Naive thymus-derived CD8-positive, alpha-beta T cell (primary cell): ENCODE measurements around the gene SARM1. TPM values are rescaled to one million over a fixed set of nuclear protein-coding genes. Genes with fewer than 3 reads are reported as not detected.
"Not testable (repeated sequence)": the region's sequence is repeated elsewhere in the genome, so short reads cannot be mapped to it uniquely, and the experiment has no call there.

ENCODE experiments used
- ATAC-seq, 2 donors: fragments of 150-1000 bp; cut with Tn5 transposase in 1 of 2; sonication (Bioruptor Pico), chemical (Tn5 transposase) in 1 of 2; 1 replicate in 1 of 2; 2 replicates in 1 of 2; pipeline ENCODE4 v1.10.0; 2021; ENCODE audit warnings: mild to moderate bottlenecking in 2 of 2, moderate library complexity in 2 of 2
- POLR2A ChIA-PET: fragments of 350-600 bp; sonication (Branson Sonifier 250); formaldehyde crosslinking; loops from one replicate; lab custom pipeline; 2021; ENCODE audit warnings: antibody characterized with exemption; lab: Charles Lee
- DNase-seq, 10 donors: peaks; one replicate each; pipeline versions ENCODE4 v3.0.0 to v3.0.0-alpha.2; 2020 to 2022
- H3K27ac Mint-ChIP-seq, 10 donors: one replicate each; pipeline ENCODE4 v1.8.0; 2020 to 2022; ENCODE audit warnings: mild to moderate bottlenecking in 10 of 10, mixed read lengths in 10 of 10, moderate library complexity in 4 of 10, inconsistent platforms in 1 of 10
- H3K27me3 Mint-ChIP-seq, 5 donors: one replicate each; pipeline ENCODE4 v1.8.0; 2021 to 2022; ENCODE audit warnings: mixed read lengths in 5 of 5
- H3K36me3 Mint-ChIP-seq, 3 donors: one replicate each; pipeline ENCODE4 v1.8.0; 2020 to 2022; ENCODE audit warnings: mixed read lengths in 3 of 3, mild to moderate bottlenecking in 2 of 3, inconsistent platforms in 1 of 3
- H3K4me1 Mint-ChIP-seq, 4 donors: one replicate each; pipeline ENCODE4 v1.8.0; 2021 to 2022; ENCODE audit warnings: mixed read lengths in 4 of 4
- H3K4me3 Mint-ChIP-seq, 10 donors: one replicate each; pipeline ENCODE4 v1.8.0; 2020 to 2022; ENCODE audit warnings: mild to moderate bottlenecking in 10 of 10, mixed read lengths in 10 of 10, moderate library complexity in 6 of 10, inconsistent platforms in 1 of 10
- H3K9me3 Mint-ChIP-seq, 9 donors: one replicate each; pipeline ENCODE4 v1.8.0; 2020 to 2022; ENCODE audit warnings: mixed read lengths in 9 of 9, mild to moderate bottlenecking in 3 of 9, inconsistent platforms in 1 of 9, moderate library complexity in 1 of 9
- polyA plus RNA-seq, 3 donors: library from polyadenylated mRNA; unstranded; fragments of 300-500 nt; fragmentation: Illumina TruSeq; gene quantifications; one replicate each; pipeline ENCODE4 v1.2.3, GENCODE V29; 2021
- total RNA-seq, 8 experiments: library from RNA in 2 of 8; stranded (reverse) in 2 of 8; gene quantifications; one replicate each; pipeline ENCODE4 v1.2.3 and lab custom pipeline; 2021 to 2026

SARM1 gene
- total and polyA plus RNA-seq, 5 experiments from 2014 or later: 5.3 to 33.2 (median 8.4) TPM

DNA sequence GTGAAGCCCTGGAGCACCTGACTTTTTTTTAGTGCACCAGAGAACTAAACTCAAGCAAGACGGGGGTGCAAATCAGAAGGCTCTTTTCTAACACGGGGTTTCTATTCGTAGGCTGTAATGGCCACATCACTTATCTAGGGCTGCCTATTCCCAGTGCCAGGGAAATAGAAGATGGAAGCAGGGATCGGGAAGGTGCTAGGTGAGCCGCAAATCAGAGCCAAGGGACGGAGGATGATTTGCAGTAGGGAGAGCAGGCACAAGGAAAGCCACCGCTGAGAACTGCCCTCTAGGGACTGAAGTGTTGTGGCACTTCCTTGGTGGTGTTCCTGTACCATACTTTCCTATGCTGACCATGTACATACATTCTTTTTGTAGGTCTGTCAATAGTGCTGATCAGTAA lies 42.3 kb downstream of the SARM1 start:
- Mint-ChIP-seq H3K36me3 (no peaks in the 10 kb centered on the region), H3K4me3 (no peak overlapping the region), H3K27ac (peak overlapping the region in 1 of 10 donors; percentile 65), H3K27me3 (peaks cover 0 to 13% (median 6%) of the 10 kb centered on the region in 5 donors), H3K9me3 (no peaks in the 10 kb centered on the region), H3K4me1 (peaks cover 0 to 8% (median 5%) of the 10 kb centered on the region in 4 donors)
- no peak for DNase-seq
- ATAC-seq: no peak
- POLR2A ChIA-PET: no interaction called here

DNA sequence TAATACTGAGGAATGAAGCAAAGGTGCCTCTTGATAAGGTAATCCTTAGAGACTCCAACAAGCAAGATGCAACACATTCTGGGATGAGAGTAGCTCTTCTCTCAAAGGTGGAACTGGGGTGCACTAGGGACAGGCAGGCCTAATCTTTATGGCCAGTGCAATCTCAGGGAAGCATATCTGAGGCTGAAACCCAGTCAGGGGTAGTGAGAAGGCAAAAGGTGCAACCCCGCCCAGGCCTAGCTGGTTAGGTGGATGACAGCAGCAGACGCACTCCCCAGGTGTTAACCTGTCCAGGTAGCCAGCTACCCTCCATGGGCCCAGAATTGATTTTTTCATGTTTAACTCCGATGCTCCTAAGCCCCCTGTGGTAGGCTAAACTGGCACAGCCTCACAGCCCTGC lies 44.4 kb downstream of the SARM1 start:
- POLR2A ChIA-PET: interaction anchor here (1.2 to 1.4 kb wide), 2 partner anchors 15 to 58 kb away, joined by 3 to 4 read pairs; partner anchors contain the start of gene POLDIP2
- no peak overlapping the region for H3K27ac Mint-ChIP-seq

DNA sequence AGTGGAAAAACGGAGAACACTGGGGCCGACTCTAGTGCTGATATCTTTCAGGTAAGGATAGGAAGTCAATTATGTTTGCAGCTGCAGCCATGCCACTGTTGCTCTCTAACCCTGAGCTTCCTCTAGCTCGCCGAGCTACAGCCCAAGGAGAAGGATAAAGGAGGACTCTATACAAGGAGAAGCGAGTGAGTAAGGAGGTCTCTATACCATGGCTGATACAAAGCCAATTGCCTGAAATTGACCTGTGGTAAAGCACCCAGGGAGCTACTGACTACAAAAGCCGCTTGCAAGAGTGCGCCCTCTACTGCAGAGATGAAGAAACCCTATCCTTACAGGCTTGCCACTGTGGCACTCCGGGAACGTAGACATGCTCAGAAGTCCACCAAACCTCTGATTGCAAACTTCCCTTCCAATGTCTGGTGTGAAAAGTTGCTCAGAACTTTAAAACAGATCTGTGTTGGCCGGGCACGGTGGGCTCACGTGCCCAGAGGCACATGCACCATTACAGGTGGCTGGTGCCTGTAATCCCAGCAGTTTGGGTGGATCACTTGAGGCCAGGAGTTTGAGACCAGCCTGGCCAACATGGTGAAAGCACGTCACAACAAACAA lies 45.3 kb downstream of the SARM1 start:
- peaks cover 0 to 8% (median 5%) of the 10 kb centered on the region in 4 donors for H3K4me1 Mint-ChIP-seq
- H3K27me3 Mint-ChIP-seq: peaks cover 0 to 10% (median 6%) of the 10 kb centered on the region in 5 donors
- H3K9me3 Mint-ChIP-seq: no peaks in the 10 kb centered on the region
- peak; percentile 92 to 97 for ATAC-seq
- no peak overlapping the region for H3K4me3 Mint-ChIP-seq
- H3K27ac Mint-ChIP-seq: no peak overlapping the region
- POLR2A ChIA-PET: interaction anchor here (0.7 to 1.7 kb wide), 3 partner anchors 16 to 81 kb away, joined by 3 to 6 read pairs (median 3); partner anchors contain the start of genes IFT20, SARM1 and TNFAIP1
- DNase-seq: peak in 9 of 10 donors; percentile 26 to 71 (median 48)
- H3K36me3 Mint-ChIP-seq: no peaks in the 10 kb centered on the region

More for the DNA sequence above, 44.4 kb downstream of the SARM1 start:
- no peak for DNase-seq
- Mint-ChIP-seq H3K4me3 (no peak overlapping the region), H3K27me3 (peaks cover 0 to 10% (median 6%) of the 10 kb centered on the region in 5 donors), H3K4me1 (peaks cover 0 to 8% (median 5%) of the 10 kb centered on the region in 4 donors), H3K36me3 (no peaks in the 10 kb centered on the region), H3K9me3 (no peaks in the 10 kb centered on the region)
- no peak for ATAC-seq

DNA sequence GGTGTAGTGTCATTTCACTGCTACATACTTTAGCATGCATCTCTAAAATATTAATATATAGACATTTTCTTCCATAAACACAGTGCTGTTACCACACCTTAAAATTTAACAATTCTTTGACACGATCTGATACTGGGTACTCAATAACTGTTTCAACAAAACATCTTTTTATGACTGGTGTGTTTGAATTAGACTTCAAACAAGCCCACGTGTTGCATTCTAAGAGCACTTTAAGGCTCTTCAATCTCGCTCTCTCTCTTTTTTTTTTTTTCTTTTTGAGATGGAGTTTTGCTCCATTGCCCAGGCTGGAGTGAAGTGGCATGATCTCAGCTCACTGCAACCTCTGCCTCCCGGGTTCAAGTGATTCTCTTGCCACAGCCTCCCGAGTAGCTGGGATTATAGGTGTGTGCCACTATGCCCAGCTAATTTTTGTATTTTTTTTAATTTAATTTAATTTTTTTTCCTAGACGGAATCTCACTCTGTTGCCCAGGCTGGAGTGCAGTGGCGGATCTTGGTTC lies 50.4 kb downstream of the SARM1 start:
- Mint-ChIP-seq H3K27ac (no peak overlapping the region), H3K36me3 (no peaks in the 10 kb centered on the region), H3K9me3 (no peaks in the 10 kb centered on the region), H3K4me3 (no peak overlapping the region), H3K27me3 (peaks cover 0 to 7% (median 2%) of the 10 kb centered on the region in 5 donors), H3K4me1 (peaks cover 2 to 3% (median 3%) of the 10 kb centered on the region in 4 donors)
- POLR2A ChIA-PET: no interaction called here
- DNase-seq (no peak), ATAC-seq (no peak)

DNA sequence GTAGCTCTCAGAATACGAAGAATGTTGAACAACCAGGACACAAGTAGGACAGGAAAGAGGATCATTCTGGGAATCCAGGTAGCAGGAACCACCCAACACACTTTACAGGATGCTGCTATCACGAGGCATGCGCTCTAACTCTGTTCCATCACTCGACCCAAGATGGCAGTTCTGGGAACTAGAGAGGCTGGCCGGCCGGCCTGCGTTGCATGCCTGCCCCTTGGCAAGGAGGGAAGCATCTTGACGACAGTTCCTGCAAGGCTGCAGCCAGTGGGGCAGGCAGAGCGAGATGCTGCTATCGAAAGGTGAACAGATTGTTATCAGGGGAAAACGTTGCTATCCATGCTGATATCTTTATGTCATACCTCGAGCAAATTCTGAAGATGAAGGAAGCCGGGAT lies 53.7 kb downstream of the SARM1 start:
- ATAC-seq: no peak
- POLR2A ChIA-PET: no interaction called here
- H3K36me3 Mint-ChIP-seq: no peaks in the 10 kb centered on the region
- H3K4me3 Mint-ChIP-seq: no peak overlapping the region
- H3K27me3 Mint-ChIP-seq: peaks cover 0 to 7% (median 5%) of the 10 kb centered on the region in 5 donors
- H3K27ac Mint-ChIP-seq: no peak overlapping the region
- H3K9me3 Mint-ChIP-seq: no peaks in the 10 kb centered on the region
- DNase-seq: no peak
- H3K4me1 Mint-ChIP-seq: peaks cover 0 to 2% (median 0%) of the 10 kb centered on the region in 4 donors

DNA sequence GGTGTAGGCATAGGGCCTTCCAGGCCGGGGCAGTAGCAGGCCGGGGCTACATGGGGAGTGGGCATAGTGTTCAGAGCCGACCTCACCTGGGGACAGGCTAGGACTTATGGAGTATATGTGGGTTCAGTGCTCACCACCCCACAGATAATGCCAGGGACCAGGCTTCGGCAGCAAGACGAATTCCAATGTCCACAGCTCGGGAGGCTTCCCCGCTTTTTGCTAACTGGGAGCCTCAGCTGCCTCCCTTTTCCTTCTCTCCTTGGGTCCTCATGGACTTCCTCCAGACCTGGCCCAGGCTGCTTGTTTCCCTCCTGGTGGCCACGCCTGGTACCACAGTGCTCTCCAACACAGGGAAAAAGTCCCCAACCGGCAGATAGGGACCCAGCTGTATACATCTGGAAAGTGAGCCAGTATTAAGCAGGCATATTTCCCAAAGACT lies 54.6 kb downstream of the SARM1 start:
- H3K27ac Mint-ChIP-seq: peak overlapping the region in 1 of 10 donors; percentile 32
- DNase-seq (no peak), ATAC-seq (no peak)
- no peaks in the 10 kb centered on the region for H3K9me3 Mint-ChIP-seq
- POLR2A ChIA-PET: no interaction called here
- no peaks in the 10 kb centered on the region for H3K36me3 Mint-ChIP-seq
- H3K4me3 Mint-ChIP-seq: no peak overlapping the region
- H3K4me1 Mint-ChIP-seq: peaks cover 0 to 2% (median 0%) of the 10 kb centered on the region in 4 donors
- peaks cover 0 to 7% (median 6%) of the 10 kb centered on the region in 5 donors for H3K27me3 Mint-ChIP-seq

DNA sequence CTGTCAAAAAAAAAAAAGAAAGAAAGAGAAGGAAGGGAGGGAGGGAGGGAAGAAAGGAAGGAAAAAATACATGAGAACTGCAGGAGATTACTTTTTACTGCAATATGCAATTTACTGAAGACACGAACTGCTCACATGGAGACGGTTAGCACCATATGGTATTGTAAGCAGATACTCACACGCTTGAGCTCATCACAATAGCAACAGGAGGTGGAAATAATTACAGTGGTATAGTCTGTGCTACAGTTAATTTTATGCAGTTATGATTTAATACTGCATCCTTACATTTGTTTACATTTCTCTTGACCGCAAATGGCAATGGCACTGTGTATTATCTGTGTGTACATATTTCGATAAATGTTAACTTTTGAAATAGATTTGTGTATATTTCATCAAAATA lies 55.9 kb downstream of the SARM1 start:
- Mint-ChIP-seq H3K27ac (no peak overlapping the region), H3K36me3 (no peaks in the 10 kb centered on the region), H3K4me1 (peaks cover 0 to 2% (median 0%) of the 10 kb centered on the region in 4 donors), H3K4me3 (no peak overlapping the region), H3K9me3 (no peaks in the 10 kb centered on the region), H3K27me3 (peaks cover 3 to 12% (median 9%) of the 10 kb centered on the region in 5 donors)
- DNase-seq (no peak), ATAC-seq (no peak)
- POLR2A ChIA-PET: no interaction called here

DNA sequence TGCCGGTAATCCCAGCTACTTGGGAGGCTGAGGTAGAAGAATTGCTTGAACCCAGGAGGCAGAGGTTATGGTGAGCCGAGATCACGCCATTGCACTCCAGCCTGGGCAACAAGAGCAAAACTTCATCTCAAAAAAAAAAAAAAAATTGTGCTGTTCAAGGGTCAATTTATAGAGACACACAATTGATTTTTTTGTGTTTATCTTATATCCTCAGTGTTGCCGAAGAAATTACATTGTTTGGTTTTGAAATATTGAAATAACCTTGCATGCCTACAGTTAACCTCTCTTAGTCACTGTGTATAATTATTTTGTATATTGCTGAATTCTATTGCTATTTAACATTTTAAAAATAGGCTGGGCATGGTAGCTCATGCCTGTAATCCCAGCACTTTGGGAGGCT lies 56.5 kb downstream of the SARM1 start:
- POLR2A ChIA-PET, H3K4me1 Mint-ChIP-seq: not testable (repeated sequence)
- H3K27me3 Mint-ChIP-seq: peaks cover 3 to 13% (median 9%) of the 10 kb centered on the region in 5 donors

DNA sequence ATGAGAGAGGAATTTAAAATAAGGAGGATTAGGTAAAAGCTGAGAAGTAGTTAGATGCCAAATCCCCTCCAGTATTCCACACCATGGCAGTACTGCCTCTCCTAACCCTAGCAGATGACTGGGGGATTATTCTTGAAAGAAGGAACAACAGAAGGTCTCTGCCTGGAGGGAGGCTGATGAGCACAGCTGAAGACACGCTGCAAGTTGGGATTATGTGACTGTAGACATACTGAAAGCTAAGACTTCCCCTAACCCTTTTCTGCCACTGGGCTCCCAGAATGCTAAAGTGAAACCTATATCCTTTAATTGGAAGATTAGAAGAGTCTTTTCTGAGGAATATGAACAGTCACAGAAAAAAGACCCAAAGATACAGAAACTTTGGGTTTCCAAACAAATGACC lies 62.2 kb downstream of the SARM1 start:
- Mint-ChIP-seq H3K27ac (no peak overlapping the region), H3K4me3 (no peak overlapping the region), H3K9me3 (no peaks in the 10 kb centered on the region), H3K27me3 (peaks cover 4 to 16% (median 9%) of the 10 kb centered on the region in 5 donors), H3K4me1 (no peaks in the 10 kb centered on the region), H3K36me3 (no peaks in the 10 kb centered on the region)
- DNase-seq: no peak
- no peak for ATAC-seq
- POLR2A ChIA-PET: no interaction called here

More for the DNA sequence above, 56.5 kb downstream of the SARM1 start:
- DNase-seq, H3K27ac Mint-ChIP-seq, H3K36me3 Mint-ChIP-seq, ATAC-seq, H3K9me3 Mint-ChIP-seq, H3K4me3 Mint-ChIP-seq: not testable (repeated sequence)

DNA sequence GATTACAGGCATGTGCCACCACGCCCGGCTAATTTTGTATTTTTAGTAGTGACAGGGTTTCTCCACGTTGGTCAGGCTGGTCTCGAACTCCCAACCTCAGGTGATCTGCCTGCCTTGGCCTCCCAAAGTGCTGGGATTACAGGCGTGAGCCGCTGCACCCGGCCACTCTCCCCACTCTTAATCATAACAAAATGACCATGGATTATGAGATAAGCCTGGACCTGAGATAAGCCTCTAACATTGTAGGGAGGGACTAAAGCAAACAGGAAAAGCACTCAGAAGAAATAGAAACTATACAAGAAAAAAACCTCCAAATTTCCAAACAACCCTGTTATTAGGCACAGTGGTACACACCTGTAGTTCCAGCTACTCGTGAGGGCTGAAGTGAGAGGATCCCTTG lies 62.8 kb downstream of the SARM1 start:
- H3K4me1 Mint-ChIP-seq, POLR2A ChIA-PET, H3K4me3 Mint-ChIP-seq, DNase-seq, ATAC-seq, H3K36me3 Mint-ChIP-seq, H3K9me3 Mint-ChIP-seq, H3K27ac Mint-ChIP-seq: not testable (repeated sequence)
- H3K27me3 Mint-ChIP-seq: peaks cover 4 to 18% (median 9%) of the 10 kb centered on the region in 5 donors

DNA sequence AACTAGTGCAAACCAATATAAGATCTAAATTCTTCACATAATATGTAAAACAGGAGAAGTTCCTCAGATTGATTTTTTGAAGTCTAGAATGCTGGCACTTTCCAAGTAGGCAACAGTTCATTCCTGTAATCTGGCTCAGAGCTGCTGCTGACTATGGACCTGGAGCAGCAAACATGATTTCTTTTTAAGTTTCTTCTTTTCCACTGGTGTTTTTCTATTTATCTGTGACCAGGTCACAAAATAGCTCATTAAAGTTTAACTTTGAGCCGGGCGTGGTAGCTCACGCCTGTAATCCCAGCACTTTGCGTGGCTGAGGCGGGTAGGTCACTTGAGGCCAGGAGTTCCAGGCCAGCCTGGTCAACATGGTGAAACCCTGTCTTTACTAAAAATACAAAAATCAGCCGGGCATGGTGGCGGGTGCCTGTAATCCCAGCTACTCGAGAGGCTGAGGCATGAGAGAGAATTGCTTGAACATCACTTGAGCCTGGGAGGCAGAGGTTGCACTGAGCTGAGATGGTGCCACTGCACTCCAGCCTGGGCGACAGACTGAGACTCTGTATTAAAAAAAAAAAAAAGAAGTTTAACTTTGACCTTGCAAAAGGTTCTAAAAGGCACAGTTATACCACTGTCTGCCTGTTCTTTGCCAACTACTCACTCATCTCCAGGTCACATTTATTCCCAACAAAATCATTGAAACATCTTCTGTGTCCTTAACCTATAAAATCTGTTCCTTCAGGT lies 72.6 kb downstream of the SARM1 start:
- H3K9me3 Mint-ChIP-seq: peaks cover 0 to 13% (median 0%) of the 10 kb centered on the region in 9 donors

DNA sequence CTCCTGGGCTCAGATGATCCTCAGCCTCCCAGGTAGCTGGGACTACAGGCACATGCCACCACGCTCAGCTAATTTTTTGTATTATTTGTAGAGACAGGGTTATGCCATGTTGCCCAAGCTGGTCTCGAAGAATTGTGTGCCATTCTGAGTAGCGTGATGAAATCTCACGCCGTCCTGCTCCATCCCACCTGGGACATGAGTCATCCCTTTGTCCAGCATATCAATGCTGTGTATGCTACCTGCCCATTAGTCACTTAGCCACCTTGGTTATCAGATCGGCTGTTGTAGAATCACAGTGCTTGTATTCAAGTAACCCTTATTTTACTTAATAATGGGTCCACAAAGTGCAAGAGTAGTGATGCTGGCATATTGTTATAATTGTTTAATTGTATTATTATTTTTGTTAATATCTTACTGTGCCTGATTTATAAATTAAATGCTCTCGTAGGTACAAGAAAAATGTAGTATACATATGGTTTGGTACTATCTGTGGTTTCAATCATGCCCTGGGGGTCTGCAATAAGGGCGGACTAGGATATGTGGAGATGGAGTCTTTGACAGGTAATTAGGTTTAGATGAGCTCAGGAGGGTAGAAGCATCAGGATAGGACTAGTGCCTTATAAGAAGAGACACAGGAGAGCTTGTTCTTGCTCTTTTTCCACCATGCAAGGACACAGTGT lies 75.4 kb downstream of the SARM1 start:
- Mint-ChIP-seq H3K4me1 (no peaks in the 10 kb centered on the region), H3K27ac (no peak overlapping the region), H3K36me3 (peaks cover 0 to 4% (median 2%) of the 10 kb centered on the region in 3 donors), H3K27me3 (peaks cover 4 to 12% (median 7%) of the 10 kb centered on the region in 5 donors), H3K4me3 (no peak overlapping the region), H3K9me3 (peaks cover 0 to 18% (median 2%) of the 10 kb centered on the region in 9 donors)
- POLR2A ChIA-PET: no interaction called here
- DNase-seq: no peak
- ATAC-seq: no peak

More for the DNA sequence above, 72.6 kb downstream of the SARM1 start:
- H3K4me3 Mint-ChIP-seq: no peak overlapping the region
- DNase-seq (no peak), ATAC-seq (no peak)
- POLR2A ChIA-PET: no interaction called here
- peaks cover 0 to 2% (median 0%) of the 10 kb centered on the region in 3 donors for H3K36me3 Mint-ChIP-seq
- no peaks in the 10 kb centered on the region for H3K4me1 Mint-ChIP-seq
- peaks cover 6 to 16% (median 12%) of the 10 kb centered on the region in 5 donors for H3K27me3 Mint-ChIP-seq
- H3K27ac Mint-ChIP-seq: no peak overlapping the region
